K562 (cell line): ENCODE data around the gene OR8H1. TPM values are rescaled to one million over a fixed set of nuclear protein-coding genes. Genes with fewer than 3 reads are reported as not detected.

Experiments
- ATAC-seq: fragments of 200-7000 bp; cut with Tn5 transposase; 3 replicates; pipeline ENCODE4 v1.9.1; 2020; ENCODE audit warnings: moderate library complexity
- BruUV-seq: library from RNA; stranded (reverse); fragments of 400-500 nt; replicated peaks from 2 replicates; lab custom pipeline; 2021; lab: Mats Ljungman, UMichigan
- CTCF ChIA-PET: fragments of 300-600 bp; formaldehyde crosslinking; extraction: SDS; loops from one replicate; lab custom pipeline; 2021; ENCODE audit warnings: low intra/inter-chr PET ratio; lab: Yijun Ruan, JAX
- POLR2A ChIA-PET: fragments of 300-600, 350-650 bp; sonication (Branson Sonifier 250); formaldehyde crosslinking; extraction: SDS; loops from one replicate; lab custom pipeline; 2021; ENCODE audit warnings: antibody characterized with exemption, inconsistent platforms; lab: Yijun Ruan, JAX
- DNase-seq, 4 experiments: peaks; one replicate each; pipeline versions ENCODE4 v3.0.0 to v3.0.0-alpha.2; 2011 to 2018; ENCODE audit warnings: low spot score in 3 of 4, mixed read lengths in 3 of 4; ENCODE audit errors: extremely low read depth in 1 of 4
- FAIRE-seq: peaks from 2 replicates; lab custom pipeline; 2011; peaks lifted over from hg19 to GRCh38; lab: Jason Lieb, UNC
- H2AFZ ChIP-seq: 2 replicates; pipeline ENCODE4 v1.6.0; 2011; ENCODE audit warnings: low read depth, low read length, control low read depth, inconsistent platforms
- H3K27ac ChIP-seq: fragments of 200-600 bp; 3 replicates; pipeline ENCODE4 v1.8.0; 2011; ENCODE audit warnings: low read depth, mild to moderate bottlenecking, control low read depth, inconsistent platforms, low read length, moderate library complexity, mixed read lengths; ENCODE audit errors: extremely low read depth
- H3K27me3 ChIP-seq, 2 experiments: fragments of 300-600 bp in 1 of 2; 2 replicates in 1 of 2; 3 replicates in 1 of 2; pipeline versions ENCODE4 v1.6.0 to v1.8.0; 2011; ENCODE audit warnings: inconsistent platforms in 2 of 2, low read length in 2 of 2, mild to moderate bottlenecking in 1 of 2, mixed read lengths in 1 of 2, moderate library complexity in 1 of 2; ENCODE audit not compliant: control insufficient read depth in 2 of 2, insufficient read depth in 2 of 2
- H3K36me3 ChIP-seq: fragments of 300-600 bp; 3 replicates; pipeline ENCODE4 v1.8.0; 2011; ENCODE audit warnings: mild to moderate bottlenecking, low read length, inconsistent platforms; ENCODE audit not compliant: control insufficient read depth, insufficient read depth
- H3K4me1 ChIP-seq, 2 experiments: fragments of 200-600 bp in 1 of 2; replicated peaks in 1 of 2; 2 replicates in 1 of 2; 3 replicates in 1 of 2; pipeline versions ENCODE4 v1.5.1 to v1.8.0; 2011; ENCODE audit warnings: inconsistent platforms in 2 of 2, low read length in 2 of 2, mild to moderate bottlenecking in 1 of 2, mixed read lengths in 1 of 2, moderate library complexity in 1 of 2; ENCODE audit not compliant: control insufficient read depth in 2 of 2, insufficient read depth in 2 of 2
- H3K4me2 ChIP-seq: 2 replicates; pipeline ENCODE4 v1.6.1; 2011; ENCODE audit warnings: low read length, control low read depth, inconsistent platforms, mixed read lengths; ENCODE audit not compliant: insufficient read depth
- H3K4me3 ChIP-seq: fragments of 200-600 bp; sonication (generic), shearing (Covaris generic); 2 replicates; pipeline ENCODE4 v1.5.1; 2016; ENCODE audit warnings: control low read depth, inconsistent platforms
- H3K79me2 ChIP-seq: fragments of 200-600 bp; 3 replicates; pipeline ENCODE4 v1.8.0; 2011; ENCODE audit warnings: low read length, inconsistent platforms; ENCODE audit not compliant: control insufficient read depth, insufficient read depth
- H3K9ac ChIP-seq, 2 experiments: 2 replicates each; pipeline versions ENCODE4 v1.6.0 to v1.6.1; 2011; ENCODE audit warnings: low read depth in 2 of 2, low read length in 2 of 2, control low read depth in 1 of 2, inconsistent platforms in 1 of 2, mild to moderate bottlenecking in 1 of 2, mixed read lengths in 1 of 2; ENCODE audit not compliant: insufficient read depth in 1 of 2
- H3K9me1 ChIP-seq: one replicate; pipeline ENCODE4 v1.6.0; 2011; ENCODE audit warnings: inconsistent platforms, mild to moderate bottlenecking, low read length, moderate library complexity; ENCODE audit not compliant: control insufficient read depth, insufficient read depth
- H3K9me3 ChIP-seq: replicated peaks from 2 replicates; pipeline ENCODE4 v1.5.1; 2011; ENCODE audit warnings: low read depth, low read length, inconsistent platforms; ENCODE audit not compliant: control insufficient read depth, insufficient read depth
- H4K20me1 ChIP-seq: replicated peaks from 2 replicates; pipeline ENCODE4 v1.6.1; 2011; ENCODE audit warnings: low read length, inconsistent platforms, mixed read lengths; ENCODE audit not compliant: control insufficient read depth, insufficient read depth
- GTF2F1 ChIP-seq: IDR thresholded peaks from 2 replicates; pipeline ENCODE4 v1.6.1; 2011; ENCODE audit warnings: low read depth, low read length, improper control_type of control experiment
- WGBS: fragments of 100-300 bp; shearing (Covaris generic); methylation state at CpG from one replicate; pipeline ENCODE4 v1.1.6; 2016; ENCODE audit warnings: low coverage, mixed read lengths; ENCODE audit not compliant: insufficient coverage; ENCODE audit errors: missing lambda C conversion rate; 5-methylcytosine and 5-hydroxymethylcytosine counted together
- in situ Hi-C: fragments of 300-500 bp; cut with MboI; formaldehyde crosslinking; loops from 4 replicates; pipeline ENCODE4 v1.15.0; 2018; ENCODE audit warnings: inconsistent platforms, mixed read lengths
- intact Hi-C: fragments of 100-400 bp; cut with micrococcal nuclease; formaldehyde crosslinking; loops from 2 replicates; pipeline ENCODE4 v1.14.2; 2022
- polyA plus RNA-seq, 8 experiments: library from polyadenylated mRNA; depleted of rRNA in 4 of 8; stranded (reverse) in 5 of 8; unstranded in 3 of 8; fragments of >200 nt; fragmentation: Nextera tagmentation in 2 of 8; fragmentation: Illumina TruSeq in 1 of 8; extraction: Ambion mirVana in 2 of 8; extraction: Trizol in 1 of 8; gene quantifications; 2 replicates each; pipeline versions ENCODE4 v1.2.1 to v1.2.3, GENCODE V29; 2011 to 2014; ENCODE audit warnings: inconsistent platforms in 1 of 8, missing spikeins in 1 of 8
- total RNA-seq, 7 experiments: library from RNA; depleted of rRNA in 6 of 7; stranded (reverse); fragments of >200 nt in 6 of 7; fragmentation: Illumina TruSeq in 2 of 7; extraction: Trizol in 2 of 7; gene quantifications; 2 replicates each; pipeline versions ENCODE4 v1.2.1 to v1.2.3, GENCODE V29; 2011 to 2021; ENCODE audit warnings: low replicate concordance in 1 of 7
- TF ChIP-seq, protein P1 (sequence below): sonication (generic); formaldehyde crosslinking; IDR thresholded peaks from 2 replicates; pipeline ENCODE4 v1.4.0; 2020; ENCODE audit warnings: mild to moderate bottlenecking, missing genetic modification reagents
- TF ChIP-seq, protein P2 (sequence below): fragments of 250-450 bp; sonication (Bioruptor Pico); IDR thresholded peaks from 2 replicates; pipeline ENCODE4 v1.4.0; 2020; ENCODE audit warnings: mild to moderate bottlenecking
- TF ChIP-seq, protein P3 (sequence below): sonication (generic); formaldehyde crosslinking; IDR thresholded peaks from 2 replicates; pipeline ENCODE4 v1.8.0; 2022; ENCODE audit warnings: mild to moderate bottlenecking, missing genetic modification reagents, borderline replicate concordance

Gene OR8H1
- total and polyA plus RNA-seq, 9 of the 15 experiments (the other 6 are each of a cell fraction or from before 2014, with no cell fraction given): not detected

DNA sequence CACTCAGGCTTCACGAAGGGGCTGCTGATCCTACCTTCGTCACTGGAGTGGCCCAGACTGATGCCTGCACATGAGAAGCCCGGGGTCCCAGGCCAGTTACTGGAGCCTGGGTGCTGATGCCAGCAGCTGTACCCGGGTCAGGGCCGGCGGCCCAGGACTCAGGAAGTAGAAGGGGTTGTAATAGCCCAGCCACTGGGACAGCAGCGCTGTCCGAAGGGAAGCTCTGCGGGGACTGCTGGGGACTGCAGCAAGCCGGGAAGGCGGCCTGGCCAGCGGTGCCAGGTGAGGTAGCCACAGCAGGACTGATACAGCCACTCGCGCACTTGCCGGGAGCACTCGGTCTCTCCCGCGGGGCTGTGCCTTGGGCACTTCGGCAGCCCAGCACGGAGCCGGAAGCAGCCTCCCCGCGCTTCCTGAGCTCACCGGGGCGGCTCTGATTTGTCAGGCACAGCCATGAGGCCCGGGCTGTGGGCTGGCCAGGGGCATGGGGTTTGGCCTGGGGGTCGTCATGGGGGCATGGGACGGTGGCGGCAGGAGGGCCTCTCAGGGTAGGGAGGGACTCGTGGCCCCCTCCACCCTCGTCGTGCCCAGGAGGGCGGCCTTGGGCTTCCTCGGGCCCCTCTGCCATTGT, 39.9 kb upstream of the OR8H1 start:
- Histone ChIP-seq H3K4me2 (no peak overlapping the region), H3K27me3 (no peaks in the 10 kb centered on the region), H3K4me1 (no peaks in the 10 kb centered on the region), H3K9me1 (no peaks in the 10 kb centered on the region), H3K36me3 (no peaks in the 10 kb centered on the region), H3K9me3 (no peaks in the 10 kb centered on the region), H3K79me2 (no peaks in the 10 kb centered on the region), H3K27ac (no peak overlapping the region), H4K20me1 (no peaks in the 10 kb centered on the region), H2AFZ (no peak overlapping the region), H3K9ac (no peak overlapping the region), H3K4me3 (no peak overlapping the region)
- no peak for DNase-seq
- ATAC-seq: no peak
- no TSS peak for BruUV-seq
- intact Hi-C loops: no loop called here
- FAIRE-seq: no peak
- WGBS: 1% methylated on average over 26 of the region's 34 CpGs
- POLR2A ChIA-PET: no interaction called here
- CTCF ChIA-PET: no interaction called here
- TF ChIP-seq, protein P1, sequence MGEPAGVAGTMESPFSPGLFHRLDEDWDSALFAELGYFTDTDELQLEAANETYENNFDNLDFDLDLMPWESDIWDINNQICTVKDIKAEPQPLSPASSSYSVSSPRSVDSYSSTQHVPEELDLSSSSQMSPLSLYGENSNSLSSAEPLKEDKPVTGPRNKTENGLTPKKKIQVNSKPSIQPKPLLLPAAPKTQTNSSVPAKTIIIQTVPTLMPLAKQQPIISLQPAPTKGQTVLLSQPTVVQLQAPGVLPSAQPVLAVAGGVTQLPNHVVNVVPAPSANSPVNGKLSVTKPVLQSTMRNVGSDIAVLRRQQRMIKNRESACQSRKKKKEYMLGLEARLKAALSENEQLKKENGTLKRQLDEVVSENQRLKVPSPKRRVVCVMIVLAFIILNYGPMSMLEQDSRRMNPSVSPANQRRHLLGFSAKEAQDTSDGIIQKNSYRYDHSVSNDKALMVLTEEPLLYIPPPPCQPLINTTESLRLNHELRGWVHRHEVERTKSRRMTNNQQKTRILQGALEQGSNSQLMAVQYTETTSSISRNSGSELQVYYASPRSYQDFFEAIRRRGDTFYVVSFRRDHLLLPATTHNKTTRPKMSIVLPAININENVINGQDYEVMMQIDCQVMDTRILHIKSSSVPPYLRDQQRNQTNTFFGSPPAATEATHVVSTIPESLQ (CRISPR knock-in tag): no peak
- no peak for TF ChIP-seq GTF2F1
- TF ChIP-seq, protein P2, sequence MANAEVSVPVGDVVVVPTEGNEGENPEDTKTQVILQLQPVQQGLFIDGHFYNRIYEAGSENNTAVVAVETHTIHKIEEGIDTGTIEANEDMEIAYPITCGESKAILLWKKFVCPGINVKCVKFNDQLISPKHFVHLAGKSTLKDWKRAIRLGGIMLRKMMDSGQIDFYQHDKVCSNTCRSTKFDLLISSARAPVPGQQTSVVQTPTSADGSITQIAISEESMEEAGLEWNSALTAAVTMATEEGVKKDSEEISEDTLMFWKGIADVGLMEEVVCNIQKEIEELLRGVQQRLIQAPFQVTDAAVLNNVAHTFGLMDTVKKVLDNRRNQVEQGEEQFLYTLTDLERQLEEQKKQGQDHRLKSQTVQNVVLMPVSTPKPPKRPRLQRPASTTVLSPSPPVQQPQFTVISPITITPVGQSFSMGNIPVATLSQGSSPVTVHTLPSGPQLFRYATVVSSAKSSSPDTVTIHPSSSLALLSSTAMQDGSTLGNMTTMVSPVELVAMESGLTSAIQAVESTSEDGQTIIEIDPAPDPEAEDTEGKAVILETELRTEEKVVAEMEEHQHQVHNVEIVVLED: no peak
- TF ChIP-seq, protein P3, sequence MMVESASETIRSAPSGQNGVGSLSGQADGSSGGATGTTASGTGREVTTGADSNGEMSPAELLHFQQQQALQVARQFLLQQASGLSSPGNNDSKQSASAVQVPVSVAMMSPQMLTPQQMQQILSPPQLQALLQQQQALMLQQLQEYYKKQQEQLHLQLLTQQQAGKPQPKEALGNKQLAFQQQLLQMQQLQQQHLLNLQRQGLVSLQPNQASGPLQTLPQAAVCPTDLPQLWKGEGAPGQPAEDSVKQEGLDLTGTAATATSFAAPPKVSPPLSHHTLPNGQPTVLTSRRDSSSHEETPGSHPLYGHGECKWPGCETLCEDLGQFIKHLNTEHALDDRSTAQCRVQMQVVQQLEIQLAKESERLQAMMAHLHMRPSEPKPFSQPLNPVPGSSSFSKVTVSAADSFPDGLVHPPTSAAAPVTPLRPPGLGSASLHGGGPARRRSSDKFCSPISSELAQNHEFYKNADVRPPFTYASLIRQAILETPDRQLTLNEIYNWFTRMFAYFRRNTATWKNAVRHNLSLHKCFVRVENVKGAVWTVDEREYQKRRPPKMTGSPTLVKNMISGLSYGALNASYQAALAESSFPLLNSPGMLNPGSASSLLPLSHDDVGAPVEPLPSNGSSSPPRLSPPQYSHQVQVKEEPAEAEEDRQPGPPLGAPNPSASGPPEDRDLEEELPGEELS (CRISPR knock-in tag): no peak
- in situ Hi-C loops: no loop called here
